ENCODE data around the gene FSD1. TPM values are rescaled to one million over a fixed set of nuclear protein-coding genes. Genes with fewer than 3 reads are reported as not detected.
"Not testable (repeated sequence)": the region's sequence is repeated elsewhere in the genome, so short reads cannot be mapped to it uniquely, and the experiment has no call there.

FSD1 gene
- total RNA-seq, 1 donor from 2014 or later: 2.2 TPM

DNA sequence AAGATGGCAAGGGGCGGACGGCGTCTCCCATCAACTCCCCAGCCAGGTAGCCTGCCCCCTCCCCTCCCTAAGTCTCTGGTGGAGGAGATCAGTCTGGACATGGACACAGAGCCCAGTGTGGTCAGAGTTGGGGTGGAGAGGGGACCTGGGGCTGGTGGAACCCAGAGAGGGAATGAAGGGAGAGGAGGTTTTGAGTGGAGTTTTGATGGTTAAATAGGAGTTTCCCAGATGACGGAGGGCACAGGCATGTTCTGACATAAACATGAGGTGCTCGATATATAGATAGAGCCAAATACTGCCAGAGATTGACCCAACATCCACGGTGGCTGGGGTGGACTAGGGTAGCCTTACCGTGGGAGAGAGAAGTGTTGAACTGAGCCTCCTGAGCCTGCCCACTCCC lies 14.1 kb downstream of the FSD1 start:
- no peak for DNase-seq (ENCODE audit: low read depth in 2 of 2)

DNA sequence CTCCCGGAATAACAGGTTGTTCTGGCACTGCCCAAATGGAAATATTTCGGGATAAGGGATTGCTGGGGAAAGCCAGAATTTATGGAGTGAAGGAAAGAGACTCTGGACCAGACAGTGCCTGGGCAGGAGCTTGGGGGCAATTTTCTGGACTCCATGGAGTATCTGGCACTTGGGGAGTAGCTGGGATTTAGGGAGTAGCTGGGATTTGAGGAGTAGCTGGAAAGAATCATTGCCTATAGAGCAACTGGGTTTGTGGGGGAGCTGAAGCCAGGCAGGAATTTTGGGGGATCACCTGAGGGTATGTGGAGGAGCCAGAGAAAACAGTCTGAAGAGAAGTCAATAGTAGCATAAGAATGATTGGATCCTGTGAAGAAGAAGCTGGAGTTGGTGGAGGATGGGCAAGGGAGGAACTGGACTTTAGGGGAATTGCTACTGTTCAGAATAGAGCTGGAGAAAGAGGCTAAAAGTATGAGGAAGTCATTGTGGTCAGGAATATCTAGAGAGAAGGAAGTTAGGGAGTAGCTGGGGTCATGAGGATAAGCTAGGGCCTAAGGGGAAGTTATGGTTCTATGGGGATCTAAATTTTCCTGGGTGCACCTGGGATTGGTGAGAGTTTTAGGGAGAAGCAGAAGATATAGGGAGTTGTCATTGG lies 14.8 kb downstream of the FSD1 start:
- DNase-seq (ENCODE audit: low read depth in 2 of 2): no peak

DNA sequence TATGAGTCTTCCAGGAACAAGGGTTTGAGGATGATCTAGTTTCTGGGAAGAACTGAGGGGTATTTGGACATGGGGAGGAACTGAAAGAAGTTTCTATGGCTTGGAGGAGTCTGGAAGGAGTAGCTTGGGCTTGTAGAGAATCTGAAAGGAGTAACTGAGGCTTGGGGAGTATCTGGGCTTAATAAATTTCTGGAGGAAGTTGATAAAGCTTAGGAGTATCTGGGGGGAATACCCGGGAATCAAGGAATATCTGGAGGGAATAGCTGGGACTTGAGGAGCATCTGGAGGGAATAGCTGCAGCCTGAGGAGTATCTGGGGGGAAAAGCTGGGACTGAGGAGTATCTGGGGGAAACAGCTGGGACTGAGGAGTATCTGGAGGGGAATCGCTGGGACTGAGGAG lies 16.0 kb downstream of the FSD1 start:
- DNase-seq (ENCODE audit: low read depth in 2 of 2): no peak

DNA sequence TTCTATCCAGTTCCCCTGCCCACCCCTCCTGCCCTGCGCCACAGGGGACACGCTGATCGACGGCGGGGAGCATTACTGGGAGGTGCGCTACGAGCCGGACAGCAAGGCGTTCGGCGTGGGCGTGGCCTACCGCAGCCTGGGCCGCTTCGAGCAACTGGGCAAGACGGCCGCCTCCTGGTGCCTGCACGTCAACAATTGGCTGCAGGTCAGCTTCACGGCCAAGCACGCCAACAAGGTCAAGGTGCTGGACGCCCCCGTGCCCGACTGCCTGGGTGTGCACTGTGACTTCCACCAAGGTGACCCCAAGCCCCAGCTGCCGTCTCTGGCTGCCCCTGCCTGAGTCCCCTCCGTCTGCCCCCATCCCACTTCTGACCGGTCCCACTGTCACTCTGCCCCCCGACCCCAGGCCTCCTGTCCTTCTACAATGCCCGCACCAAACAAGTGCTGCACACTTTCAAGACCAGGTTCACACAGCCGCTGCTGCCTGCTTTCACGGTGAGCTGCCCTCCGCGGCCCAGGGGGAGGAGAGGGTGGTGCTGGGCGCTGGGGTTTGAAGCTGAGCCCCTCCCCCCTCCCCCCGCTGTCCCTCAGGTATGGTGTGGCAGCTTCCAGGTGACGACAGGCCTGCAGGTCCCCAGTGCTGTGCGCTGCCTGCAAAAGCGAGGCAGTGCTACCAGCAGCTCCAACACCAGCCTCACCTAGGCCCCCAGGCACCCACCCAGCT lies 18.7 kb downstream of the FSD1 start:
- no peak for DNase-seq (ENCODE audit: low read depth in 2 of 2)

DNA sequence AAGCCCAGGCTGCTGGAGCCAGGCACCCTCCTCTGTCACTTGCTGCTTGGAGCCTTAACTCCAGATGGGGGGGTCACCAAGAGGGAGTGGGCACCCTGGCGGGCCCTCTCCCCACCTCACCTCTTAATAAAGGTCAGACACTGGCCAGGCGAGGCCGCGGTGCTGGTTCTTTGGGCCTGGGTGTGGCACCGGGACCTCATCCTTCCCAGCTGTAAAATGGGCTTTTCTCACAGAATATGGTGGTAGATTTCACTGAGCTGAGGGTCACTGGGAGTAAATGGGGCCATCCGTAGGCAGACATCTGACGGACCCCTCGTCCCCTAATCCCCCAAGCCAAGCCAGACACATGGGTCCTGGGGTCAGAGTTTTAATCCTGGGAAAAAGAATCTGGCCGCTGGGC lies 19.3 kb downstream of the FSD1 start:
- no peak for DNase-seq (ENCODE audit: low read depth in 2 of 2)

DNA sequence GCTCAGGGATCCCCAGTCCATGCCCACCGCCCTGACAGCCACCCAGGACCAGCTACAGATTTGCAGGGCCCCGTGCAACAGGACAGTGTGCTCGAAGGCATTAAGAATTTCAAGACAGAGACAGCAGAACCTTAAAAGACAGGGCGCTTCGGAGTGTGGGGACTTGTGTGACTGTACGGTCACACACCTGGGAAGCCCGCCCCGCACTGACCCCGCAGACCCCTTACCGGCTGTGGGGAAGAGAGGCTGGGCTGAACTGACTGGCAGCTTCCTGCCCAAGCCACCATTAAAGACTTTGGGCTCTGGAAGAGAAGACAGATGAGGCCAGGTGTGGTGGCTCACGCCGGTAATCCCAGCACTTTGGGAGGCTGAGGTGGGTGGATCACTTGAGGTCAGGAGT lies 19.8 kb downstream of the FSD1 start:
- DNase-seq (ENCODE audit: low read depth in 2 of 2): no peak

DNA sequence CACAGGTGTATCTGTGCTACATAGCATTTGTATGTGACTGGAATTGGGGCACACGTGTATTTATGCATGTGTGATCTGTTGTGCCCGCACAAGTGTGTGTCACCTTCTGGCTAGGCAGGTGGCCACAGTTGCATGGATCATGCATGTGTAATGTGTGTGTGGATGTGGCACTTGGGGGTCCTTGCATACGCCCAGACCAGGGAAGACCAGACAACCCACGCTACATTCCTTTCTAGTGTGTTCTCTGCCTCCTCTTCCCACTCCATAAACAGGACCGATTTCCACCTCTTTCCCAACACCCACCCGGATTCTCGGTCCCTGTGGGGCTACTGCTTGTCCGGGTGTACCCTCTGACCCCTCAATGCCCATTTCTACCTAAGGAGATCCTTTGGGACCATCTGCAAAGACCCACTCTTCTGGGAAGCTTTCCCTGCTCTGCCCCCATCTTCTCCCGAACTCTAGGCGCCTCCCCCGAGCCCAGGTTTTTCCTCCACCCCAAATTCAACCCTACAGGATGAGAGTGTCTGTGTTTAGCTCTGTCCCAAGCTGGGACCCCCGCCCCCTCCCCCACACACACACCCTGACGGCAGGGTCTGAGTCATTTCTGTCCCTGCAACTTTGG lies 21.9 kb downstream of the FSD1 start:
- DNase-seq (ENCODE audit: low read depth in 2 of 2): no peak

DNA sequence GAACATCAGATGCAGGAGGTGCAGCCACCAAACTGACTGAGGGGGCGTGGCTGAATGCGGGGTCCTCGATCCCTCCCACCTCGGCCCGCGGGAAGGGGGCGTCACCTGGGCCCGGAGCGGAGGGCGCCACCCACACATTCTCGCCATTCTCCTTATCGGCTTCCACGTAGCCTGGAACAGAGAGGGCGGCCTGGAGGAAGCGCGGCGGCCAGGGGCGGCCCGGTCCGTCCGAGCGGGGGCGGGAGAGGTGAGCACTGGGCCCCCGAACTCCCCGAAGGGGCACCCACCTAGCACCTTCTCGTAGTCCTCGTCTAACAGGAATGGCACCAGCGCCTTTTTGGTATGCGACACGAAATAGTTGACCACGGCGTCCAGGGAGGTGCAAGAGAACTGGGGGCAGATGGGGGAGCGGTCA lies 22.4 kb downstream of the FSD1 start:
- DNase-seq (ENCODE audit: low read depth in 2 of 2): no peak

DNA sequence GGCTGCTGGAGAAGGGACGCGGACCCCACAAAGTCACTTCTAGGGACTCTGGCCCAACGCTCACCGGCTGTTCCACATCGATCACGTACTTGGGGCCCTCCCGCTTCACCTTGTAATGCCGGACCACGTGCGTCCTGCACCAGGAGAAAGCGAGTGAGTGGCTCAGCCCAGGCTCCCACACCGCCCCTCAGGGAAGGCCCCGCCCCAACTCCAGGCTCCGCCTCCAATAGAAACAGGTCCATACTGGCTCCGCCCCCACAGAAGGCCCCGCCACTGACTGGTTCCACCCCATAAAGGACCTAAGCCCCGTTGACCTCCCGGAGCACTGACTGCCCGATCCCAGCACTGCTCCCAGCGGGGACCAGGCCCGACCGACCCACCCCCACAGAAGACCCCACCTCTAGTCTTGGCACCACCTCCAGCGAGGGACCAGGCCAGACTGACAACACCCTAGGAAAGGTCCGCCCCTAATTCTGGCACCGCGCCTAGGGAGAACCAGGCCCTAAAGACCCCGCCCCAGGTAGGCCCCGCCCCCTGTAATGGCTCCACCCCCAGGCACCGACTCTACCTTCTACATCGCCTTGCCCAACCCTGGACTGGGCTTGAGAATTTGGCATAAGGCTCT lies 23.0 kb downstream of the FSD1 start:
- DNase-seq (ENCODE audit: low read depth in 2 of 2): peak; percentile 52 to 65

DNA sequence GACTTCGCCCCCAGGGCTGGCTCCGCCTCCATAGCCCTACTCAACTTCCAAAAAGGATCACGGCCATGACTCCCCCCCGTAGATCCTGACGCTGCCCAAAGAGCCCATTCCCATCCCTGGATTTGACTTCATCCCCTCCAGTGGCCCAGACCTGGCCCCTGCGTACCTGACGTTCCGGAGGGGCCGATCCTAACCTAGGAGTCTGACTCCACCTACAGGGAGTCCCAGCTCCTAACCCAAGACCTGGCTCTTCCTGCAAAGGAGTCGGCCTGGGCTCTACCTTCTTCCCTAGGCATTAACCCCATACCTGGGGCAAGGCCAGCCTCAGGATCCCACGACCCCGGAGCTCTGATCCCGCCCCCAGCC lies 23.5 kb downstream of the FSD1 start:
- DNase-seq (ENCODE audit: low read depth in 2 of 2): no peak

DNA sequence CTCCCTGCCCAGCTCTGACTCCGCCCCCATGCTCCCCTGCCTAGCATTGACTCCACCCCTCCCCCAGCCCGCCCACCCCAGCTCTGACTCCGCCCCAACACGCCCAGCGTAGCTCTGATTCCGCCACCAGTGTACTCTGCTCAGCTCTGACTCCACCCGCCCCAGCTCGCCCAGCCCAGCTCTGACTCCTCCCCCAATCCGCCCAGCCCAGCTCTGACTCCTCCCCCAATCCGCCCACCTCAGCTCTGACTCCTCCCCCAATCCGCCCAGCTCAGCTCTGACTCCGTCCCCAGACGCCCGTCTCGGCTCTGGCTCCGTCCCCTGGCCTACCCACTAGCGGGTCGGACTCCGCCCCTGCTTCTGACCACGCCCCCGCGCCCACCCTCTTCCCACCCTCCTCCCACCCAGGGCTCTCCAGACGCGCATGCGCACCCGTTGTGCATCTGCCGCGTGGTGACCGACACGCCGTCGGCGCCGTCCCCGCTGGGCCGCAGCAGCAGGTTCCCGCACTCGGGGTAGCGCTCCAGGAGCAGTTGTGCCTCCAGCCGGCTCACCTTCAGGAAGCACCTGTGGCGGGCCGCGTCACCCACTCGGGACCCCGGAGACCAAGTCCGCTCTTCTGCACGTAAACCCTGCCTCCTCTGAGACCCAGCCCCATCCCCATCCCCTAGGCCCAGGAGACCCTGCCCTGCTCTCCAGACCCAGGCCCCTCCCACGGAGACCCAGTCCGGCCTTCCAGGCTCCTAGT lies 24.0 kb downstream of the FSD1 start:
- peak; percentile 97 to 98 for DNase-seq (ENCODE audit: low read depth in 2 of 2)

DNA sequence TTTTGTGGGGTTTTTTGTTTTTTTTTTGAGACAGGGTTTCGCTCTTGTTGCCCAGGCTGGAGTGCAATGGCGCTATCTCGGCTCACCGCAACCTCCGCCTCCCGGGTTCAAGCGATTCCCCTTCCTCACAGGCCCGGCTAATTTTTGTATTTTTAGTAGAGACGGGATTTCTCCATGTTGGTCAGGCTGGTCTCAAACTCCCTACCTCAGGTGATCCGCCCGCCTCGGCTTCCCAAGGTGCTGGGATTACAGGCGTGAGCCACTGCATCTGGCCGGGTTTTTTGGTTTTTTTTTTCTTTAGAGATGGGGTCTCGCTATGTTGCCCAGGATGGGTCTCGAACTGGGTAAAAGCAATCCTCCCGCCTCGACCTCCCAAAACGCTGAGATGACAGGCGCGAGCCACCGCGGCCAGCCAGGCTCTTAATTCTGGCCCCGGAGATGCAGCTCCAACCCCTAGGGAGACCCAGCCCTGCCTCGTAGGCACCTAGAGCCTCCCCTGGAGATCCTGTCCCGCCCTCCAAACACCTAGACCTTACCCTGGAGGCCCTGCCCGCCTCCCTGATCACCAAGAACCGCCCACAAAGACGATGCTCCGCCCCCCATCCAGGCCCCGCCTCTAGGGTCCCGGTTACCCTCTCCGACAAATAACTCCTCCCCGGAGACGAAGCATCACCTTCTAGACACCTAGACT lies 24.7 kb downstream of the FSD1 start:
- DNase-seq (ENCODE audit: low read depth in 2 of 2): not testable (repeated sequence)

DNA sequence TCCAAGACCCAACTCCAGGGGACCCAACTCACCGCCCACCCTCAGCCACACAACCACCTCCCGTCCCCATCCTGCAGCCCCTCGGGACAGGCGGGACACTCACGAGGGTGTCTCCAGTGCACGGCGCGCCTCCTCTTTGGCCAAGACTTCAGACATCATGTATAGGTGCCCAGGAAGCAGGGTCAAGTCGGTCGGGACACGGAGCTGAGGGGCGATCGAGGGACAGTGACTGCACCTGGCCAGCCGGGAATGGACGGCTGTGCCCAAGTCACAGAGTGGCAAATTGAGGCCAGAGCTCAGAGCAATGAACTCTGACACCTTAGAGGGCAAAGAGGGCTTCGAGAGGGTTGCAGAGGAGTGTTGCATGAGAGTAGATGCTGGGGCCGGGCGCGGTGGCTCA lies 25.5 kb downstream of the FSD1 start:
- no peak for DNase-seq (ENCODE audit: low read depth in 2 of 2)

DNA sequence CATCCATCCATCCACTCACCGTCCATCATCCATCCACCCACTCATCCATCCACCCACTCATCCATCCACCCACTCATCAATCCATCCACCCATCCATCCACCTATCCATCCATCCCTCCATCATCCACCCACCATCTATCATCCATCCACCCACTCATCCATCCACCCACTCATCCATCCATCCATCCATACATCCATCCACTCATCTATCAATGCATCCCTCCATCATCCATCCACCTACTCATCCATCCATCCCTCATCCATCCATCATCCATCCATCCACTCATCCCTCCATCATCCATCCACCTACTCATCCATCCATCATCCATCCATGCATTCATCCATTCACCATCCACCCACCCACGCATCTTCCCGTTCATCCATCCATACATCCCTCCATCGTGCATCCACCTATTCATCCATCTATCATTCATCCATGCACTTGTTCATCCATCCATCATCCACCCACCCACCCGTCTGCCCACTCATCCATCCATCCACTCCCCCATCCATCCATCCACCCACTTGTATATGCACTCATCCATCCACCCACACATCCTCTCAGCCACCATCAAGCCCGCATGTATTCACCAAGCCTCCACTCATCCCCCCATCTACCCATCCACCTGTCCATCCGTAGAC lies 30.7 kb downstream of the FSD1 start:
- no peak for DNase-seq (ENCODE audit: low read depth in 2 of 2)

DNA sequence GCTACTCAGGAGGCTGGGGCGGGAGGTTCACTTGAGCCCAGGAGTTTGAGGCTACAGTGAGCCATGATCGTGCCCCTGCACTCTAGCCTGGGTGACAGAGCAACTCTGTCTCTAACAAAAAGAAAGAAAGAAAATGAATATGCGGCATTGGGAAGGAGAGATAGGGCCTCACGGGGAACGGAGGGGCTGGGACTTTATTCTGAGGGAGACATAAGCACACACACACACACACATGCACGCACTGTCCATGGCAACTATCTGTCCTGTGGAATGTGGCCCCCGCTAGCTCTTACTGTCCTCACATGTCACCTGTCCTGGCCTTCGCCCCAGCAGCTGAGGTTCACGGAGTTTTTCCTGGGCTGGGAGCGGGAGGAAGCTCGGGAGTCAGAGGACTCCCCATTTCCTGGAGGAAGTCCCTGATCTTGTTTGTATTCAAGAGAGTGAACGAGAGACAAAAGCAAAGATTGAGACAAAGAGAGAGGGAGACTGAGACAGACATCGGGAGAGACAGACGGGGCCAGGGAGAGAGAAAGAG lies 33.6 kb downstream of the FSD1 start:
- DNase-seq (ENCODE audit: low read depth in 2 of 2): peak; percentile 40 to 66

DNA sequence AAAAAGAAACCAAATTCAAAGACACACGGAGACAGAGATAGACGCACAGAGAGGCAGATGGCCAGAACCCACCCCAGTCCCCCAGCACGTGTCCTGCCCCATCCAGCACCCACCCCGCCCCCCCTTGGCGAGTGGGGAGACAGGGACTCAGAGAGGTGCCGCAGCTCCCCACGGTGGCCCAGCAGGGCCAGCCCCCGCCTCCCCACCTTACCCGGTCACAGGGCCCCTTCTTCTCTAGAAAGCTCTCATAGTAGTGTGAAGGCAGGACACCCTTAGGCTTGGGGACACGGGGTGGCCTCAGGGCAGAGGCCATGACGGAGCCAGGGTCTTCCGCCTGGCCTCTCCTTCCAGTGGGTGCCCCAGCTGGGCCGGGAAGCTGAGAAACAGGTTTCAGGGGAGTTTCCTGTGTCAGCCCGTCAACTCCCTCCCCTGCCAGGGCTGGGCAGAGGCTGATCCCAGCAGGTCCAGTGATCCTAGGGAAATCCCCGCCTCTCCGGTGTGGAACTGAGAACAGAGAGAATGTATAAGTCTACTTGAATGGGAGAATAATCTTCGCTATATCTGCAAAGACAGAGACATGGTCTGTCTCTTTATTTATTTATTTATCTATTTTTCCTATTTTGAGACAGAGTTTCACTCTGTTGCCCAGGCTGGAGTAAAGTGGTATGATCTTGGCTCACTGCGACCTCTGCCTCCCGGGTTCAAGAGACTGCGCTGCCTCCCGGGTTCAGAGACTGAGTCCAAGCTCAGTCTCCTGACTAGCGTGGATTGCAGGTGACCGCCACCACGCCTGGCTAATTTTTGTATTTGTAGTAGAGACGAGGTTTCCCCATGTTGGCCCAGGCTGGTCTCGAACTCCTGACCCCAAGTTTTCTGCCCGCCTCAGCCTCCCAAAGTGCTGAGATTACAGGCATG lies 34.3 kb downstream of the FSD1 start, which contains the start of gene STAP2:
TSS of gene STAP2 (minus strand) at position 387 of the 915 bp plus-strand sequence. CDS start at position 313, 74 bp downstream.
- peak; percentile 32 to 57 for DNase-seq (ENCODE audit: low read depth in 2 of 2)

DNA sequence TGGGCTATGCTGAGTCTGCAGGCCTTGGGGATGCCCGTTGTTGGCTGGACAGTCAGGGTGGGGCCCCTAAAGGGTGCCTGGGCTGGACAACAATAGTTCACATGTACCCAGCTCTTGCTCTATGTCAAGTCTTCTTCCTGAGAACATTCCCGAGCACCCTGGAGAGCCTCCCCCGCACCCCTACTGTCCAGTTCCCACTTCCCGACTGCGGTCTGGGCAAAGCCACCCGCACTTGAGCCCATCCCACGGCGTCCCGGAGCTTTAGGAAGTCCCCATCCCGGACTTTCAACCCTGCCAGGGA lies 37.9 kb downstream of the FSD1 start:
- no peak for DNase-seq (ENCODE audit: low read depth in 2 of 2)

DNA sequence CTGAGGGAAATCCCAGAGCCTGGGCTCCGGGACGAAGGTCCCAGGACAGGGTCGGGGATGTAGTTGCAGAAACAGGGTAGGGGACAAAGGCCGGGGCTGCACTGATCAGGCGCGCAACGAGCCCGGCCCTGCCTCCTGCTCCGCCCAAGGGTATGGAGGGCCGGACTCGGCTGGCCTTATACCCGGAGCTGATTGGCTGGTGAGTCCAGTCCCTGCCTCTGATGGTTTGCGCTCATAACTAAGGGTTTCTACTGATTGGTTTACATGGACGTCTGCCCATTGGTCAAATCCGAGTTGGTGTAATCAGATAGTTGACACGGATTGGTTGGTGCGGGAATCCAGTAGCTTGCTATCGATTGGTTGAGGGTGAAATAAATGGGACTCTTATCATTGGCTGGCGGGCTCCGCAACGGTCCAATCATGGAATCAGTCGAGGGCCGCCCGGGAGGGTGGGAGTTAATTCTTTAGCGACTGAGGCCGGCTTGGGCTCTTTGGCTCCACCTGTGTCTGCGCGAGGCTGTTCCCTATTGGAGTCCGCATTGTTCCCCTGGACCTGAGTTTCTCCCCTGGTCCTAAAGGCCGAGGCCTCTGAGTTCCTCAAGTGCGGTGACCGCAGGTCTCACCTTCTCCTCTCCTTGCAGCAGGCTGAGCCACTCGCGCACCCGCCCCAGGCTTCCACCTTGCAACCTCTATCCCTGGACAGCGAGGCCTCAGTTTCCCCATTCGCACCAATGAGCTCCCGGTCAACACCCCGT lies 38.4 kb downstream of the FSD1 start:
- DNase-seq (ENCODE audit: low read depth in 2 of 2): peak; percentile 100

Measured in lung microvascular endothelial cell (primary cell).